Measurements from ENCODE around the gene AAK1.
A peak's percentile ranks its signal among the peaks of the same experiment; 100 is the strongest.
"Not testable (repeated sequence)": the region's sequence is repeated elsewhere in the genome, so short reads cannot be mapped to it uniquely, and the experiment has no call there.

The AAK1 gene

GRCh38 chr2:69625078-69625795, 18.3 kb downstream of the AAK1 start:
- DNase-seq (ENCODE audit: low spot score), result no peak

DNA sequence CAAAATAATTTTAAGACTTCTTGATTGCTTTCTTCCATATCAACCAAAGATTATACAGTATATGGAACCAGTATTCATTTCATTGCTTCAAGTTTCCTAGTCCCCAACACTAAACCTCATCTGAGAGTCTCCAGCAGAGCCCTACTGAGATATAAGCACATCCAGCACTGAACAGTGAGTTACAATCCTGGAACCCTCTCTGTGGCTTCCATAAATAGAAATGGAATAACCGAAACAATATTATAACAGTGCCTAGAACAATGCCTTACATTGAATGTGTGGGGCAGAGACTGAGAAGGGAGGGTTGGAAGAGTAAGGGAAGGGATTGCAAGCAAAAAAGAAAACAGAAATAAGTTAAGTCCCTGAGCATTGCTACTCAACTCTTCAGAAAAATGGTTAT, 18.9 kb downstream of the AAK1 start:
- DNase-seq (ENCODE audit: low spot score), result no peak

- DNase-seq (ENCODE audit: low spot score), result no peak
These were observed 19.4 kb downstream of the AAK1 start for GRCh38 chr2:69624131-69624530.

- no peak for DNase-seq (ENCODE audit: low spot score)
These were observed 20.3 kb downstream of the AAK1 start for GRCh38 chr2:69623236-69623635.

GRCh38 chr2:69622805-69623204, 20.7 kb downstream of the AAK1 start:
- not testable (repeated sequence) for DNase-seq (ENCODE audit: low spot score)

DNA sequence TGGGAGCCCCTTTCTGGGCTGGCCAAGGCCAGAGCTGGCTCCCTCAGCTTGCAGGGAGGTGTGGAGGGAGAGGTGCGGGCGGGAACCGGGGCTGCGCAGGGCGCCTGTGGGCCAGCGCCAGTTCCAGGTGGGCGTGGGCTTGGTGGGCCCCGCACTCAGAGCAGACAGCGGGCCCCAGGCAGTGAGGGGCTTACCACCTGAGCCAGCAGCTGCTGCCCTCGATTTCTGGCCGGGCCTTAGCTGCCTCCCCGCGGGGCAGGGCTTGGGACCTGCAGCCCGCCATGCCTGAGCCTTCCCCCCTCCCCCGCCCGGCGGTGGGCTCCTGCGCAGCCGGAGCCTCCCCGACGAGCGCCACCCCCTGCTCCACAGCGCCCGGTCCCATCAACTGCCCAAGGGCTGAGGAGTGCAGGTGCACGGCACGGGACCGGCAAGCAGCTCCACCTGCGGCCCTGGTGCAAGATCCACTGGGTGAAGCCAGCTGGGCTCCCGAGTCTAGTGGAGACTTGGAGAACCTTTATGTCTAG, 21.5 kb downstream of the AAK1 start:
- DNase-seq (ENCODE audit: low spot score), result not testable (repeated sequence)

DNA sequence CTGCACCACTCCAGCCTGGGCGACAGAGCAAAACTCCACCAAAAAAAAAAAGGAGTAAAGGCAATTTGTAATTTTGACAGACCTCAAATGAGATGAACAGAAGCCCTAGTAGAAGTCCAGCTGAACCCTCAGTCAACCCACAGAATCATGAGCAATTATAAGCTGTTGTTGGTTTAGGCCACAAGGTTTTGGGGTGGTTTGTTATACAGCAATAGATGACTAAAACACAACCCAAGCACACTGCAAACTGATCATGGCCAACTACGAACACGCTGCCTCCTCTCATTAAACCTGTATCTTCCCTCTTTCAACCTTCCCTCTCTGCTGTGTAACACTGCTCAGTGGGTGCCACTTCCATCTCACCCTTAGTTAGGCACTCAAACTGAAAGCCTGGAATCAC, 22.1 kb downstream of the AAK1 start:
- no peak for DNase-seq (ENCODE audit: low spot score)

GRCh38 chr2:69620870-69621269, 22.7 kb downstream of the AAK1 start:
- no peak for DNase-seq (ENCODE audit: low spot score)

- no peak for DNase-seq (ENCODE audit: low spot score)
These were observed 23.8 kb downstream of the AAK1 start for GRCh38 chr2:69619725-69620124.

- no peak for DNase-seq (ENCODE audit: low spot score)
These were observed 25.2 kb downstream of the AAK1 start for GRCh38 chr2:69618362-69618761.

- DNase-seq (ENCODE audit: low spot score), result no peak
These were observed 25.8 kb downstream of the AAK1 start for GRCh38 chr2:69617744-69618143.

DNA sequence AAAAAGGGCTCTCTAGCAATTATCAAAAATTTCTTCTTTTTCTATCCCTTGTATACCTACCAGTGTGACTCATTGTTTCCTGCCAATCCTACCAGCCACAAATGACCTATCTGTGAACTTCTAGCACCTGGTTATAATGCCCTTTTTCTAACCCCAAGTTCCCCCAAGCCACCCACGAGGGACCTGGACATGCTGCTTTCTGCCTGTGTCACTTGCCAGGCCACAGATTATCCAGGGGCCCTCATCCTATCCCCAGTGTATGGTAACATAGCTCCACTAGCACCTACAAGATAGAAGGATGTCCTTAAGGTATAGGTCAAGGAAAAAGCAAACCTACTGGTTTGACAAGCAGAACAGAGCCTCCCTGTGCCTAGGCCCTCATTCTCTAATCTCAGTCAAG, 26.8 kb downstream of the AAK1 start:
- DNase-seq (ENCODE audit: low spot score), result no peak

DNA sequence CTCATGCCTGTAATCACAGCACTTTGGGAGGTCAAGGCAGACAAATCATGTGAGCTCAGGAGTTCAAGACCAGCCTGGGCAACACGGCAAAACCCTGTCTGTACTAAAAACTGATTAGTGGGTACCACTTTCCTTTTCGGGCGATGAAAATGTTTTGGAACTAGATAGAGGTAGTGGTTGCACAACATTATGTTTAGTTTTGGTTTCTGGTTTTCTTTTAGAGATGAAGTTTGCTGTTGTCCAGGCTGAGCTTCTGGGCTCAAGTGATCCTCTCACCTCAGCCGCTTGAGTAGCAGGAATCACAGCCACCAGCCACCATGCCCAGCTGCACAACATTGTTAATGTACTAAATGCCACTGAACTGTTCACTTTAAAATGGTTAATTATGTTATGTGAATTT, 27.6 kb downstream of the AAK1 start:
- no peak for DNase-seq (ENCODE audit: low spot score)

DNA sequence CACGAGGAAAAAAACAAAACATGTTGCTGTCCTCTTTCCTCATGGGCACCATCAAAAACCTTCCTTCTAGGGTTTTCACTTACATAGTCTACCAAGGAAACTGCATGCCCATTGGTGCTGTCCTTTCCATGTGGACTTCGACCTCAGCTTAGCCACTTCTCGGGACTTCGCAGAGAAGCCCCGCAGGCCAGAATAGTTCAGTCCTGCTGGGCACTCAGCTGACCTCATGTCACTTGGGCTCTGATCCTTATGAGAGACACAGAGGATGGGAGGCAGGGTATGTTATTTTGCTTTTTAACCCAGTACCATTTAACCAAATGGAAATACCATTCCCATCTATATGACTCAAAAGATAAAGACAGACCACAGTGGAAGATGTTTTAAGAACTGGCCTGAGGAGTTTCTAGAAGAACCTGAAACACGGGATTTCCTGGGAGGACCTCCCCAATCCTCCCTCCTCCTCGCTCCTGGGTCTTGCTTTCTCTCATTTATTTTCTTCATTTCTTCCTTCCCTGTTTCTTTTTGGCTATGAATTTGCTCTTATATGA, 28.4 kb downstream of the AAK1 start:
- no peak for DNase-seq (ENCODE audit: low spot score)

DNA sequence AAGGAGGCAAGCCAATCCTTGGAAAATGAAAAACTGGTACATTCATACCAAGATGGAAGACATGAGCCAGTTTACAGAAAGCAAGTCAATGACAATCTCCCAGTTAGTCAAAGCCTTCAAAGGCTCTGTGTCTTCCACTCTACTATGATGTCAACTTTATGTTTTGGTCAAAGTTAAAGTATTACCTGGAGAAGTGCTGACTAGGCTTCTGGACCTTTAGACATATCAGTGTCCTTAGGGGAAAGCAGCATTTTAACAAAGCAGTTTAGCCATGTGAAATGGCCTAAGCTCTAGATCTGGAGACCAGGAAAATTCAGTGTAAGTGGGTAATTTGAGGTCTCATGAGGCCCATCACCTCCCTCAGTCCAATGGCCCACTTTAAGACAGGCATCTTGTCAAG, 30.8 kb downstream of the AAK1 start:
- no peak for DNase-seq (ENCODE audit: low spot score)

DNA sequence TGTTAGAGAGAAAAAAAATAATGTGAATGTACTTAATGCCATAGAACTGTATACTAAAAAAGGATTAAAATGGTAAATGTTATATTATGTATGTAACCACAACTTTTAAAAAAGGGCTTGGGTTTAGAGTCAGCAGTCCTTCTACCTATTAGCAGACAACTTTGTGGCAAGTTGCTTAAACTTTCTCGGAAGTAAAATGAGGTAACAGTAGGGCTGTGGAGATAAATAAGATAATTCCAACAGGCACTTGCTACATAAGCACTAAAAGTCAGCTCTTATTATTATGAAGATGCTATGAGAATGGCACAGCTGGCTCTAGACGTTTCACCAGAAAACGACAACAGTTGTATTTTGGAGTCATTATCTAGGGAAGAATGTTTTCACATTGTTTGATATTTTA, 31.3 kb downstream of the AAK1 start:
- no peak for DNase-seq (ENCODE audit: low spot score)

DNA sequence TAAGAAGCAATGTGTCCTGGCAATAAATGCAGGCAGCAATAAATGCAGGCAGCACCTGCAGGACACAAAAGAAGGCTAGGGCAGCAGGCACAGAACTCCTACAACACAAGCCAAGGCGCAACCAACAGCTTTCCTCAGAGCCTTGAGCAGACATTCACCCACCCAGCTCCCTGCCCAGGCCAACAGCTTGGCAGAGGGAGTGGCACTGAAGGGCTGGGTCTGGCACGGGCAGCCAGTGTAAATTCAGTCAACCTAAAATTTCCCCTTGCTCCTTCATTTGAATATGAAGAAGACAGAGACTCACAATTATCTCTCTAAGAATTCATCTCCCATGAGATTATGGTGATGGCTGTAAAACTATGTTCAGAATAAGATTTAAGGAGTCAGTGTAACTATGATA, 35.4 kb downstream of the AAK1 start:
- no peak for DNase-seq (ENCODE audit: low spot score)

GRCh38 chr2:69606771-69607170, 36.8 kb downstream of the AAK1 start:
- not testable (repeated sequence) for DNase-seq (ENCODE audit: low spot score)

GRCh38 chr2:69605284-69605683, 38.3 kb downstream of the AAK1 start:
- DNase-seq (ENCODE audit: low spot score), result no peak

DNA sequence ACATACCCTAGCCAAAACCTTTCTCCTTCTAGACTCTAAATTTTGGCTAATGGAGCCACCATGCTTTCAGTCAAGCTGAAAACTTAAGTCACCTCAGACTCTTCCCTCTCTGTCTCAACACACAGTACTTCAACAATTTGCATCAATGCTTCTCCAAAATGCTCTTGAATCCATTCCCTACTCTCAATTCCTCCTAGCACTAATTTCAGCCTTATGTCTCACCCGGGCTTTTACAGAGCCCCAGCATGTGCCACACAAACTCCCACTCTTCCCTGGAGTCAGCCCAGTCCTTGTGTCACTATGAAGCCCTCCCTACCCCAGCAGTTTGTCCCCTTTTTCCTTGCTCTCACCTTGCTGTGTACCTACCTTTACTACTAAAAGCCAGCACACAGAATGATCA, 38.7 kb downstream of the AAK1 start:
- no peak for DNase-seq (ENCODE audit: low spot score)

- DNase-seq (ENCODE audit: low spot score), result no peak
These were observed 39.4 kb downstream of the AAK1 start for GRCh38 chr2:69604026-69604678.

GRCh38 chr2:69603146-69603743, 40.3 kb downstream of the AAK1 start:
- DNase-seq (ENCODE audit: low spot score), result no peak

DNA sequence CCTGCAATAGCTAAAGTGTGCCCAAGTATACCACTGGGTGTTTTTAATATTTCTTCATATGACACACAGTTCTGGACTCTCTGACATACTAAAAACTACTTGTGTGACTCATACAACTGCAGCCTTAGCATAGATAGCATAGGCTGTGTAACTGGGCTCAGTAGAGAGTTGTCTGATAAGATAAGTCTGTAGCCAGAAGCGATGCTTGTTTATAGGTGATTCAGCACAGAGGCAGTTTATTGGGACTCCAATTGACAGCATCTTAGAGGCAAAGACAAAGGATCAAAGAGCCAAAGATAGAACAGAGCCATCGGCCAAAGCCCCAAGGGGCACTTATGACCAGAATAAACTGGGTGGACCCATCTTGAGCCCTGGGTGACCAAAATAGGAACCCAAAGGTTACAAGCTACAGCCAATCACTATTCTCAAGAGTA, 42.3 kb downstream of the AAK1 start:
- peak; percentile 75 for DNase-seq (ENCODE audit: low spot score)
